B cell (primary cell): Measurements from ENCODE around the gene TRIOBP. TPM values are rescaled to one million over a fixed set of nuclear protein-coding genes. Genes with fewer than 3 reads are reported as not detected.

Experiments used
- ATAC-seq: fragments of 200-7000 bp; cut with Tn5 transposase; one replicate; pipeline ENCODE4 v1.10.0; 2021; ENCODE audit warnings: low read depth, mild to moderate bottlenecking, moderate number of reproducible peaks, moderate library complexity
- CTCF ChIA-PET: fragments of 350-600 bp; sonication (Branson Sonifier 250); formaldehyde crosslinking; loops from one replicate; lab custom pipeline; 2021; ENCODE audit warnings: antibody characterized with exemption, inconsistent platforms; lab: Charles Lee
- POLR2A ChIA-PET: fragments of 350-600 bp; sonication (Branson Sonifier 250); formaldehyde crosslinking; loops from one replicate; lab custom pipeline; 2021; ENCODE audit warnings: antibody characterized with exemption; lab: Charles Lee
- DNase-seq: peaks from one replicate; pipeline ENCODE4 v3.0.0; 2013
- H2AFZ ChIP-seq: 2 replicates; pipeline ENCODE4 v1.6.1; 2012; ENCODE audit warnings: mild to moderate bottlenecking, low read depth, low read length; ENCODE audit not compliant: insufficient read depth, poor library complexity, severe bottlenecking
- H3K27ac ChIP-seq, 2 donors: 1 replicate in 1 of 2; 2 replicates in 1 of 2; pipeline ENCODE4 v1.5.1; 2012 to 2013; ENCODE audit warnings: low read length in 2 of 2, mild to moderate bottlenecking in 2 of 2, moderate library complexity in 1 of 2
- H3K27me3 ChIP-seq, 4 experiments: fragments of 200-600 bp in 1 of 4; sonication (generic) in 1 of 4; replicated peaks in 1 of 4; 1 replicate in 2 of 4; 2 replicates in 2 of 4; pipeline versions ENCODE4 v1.6.1 to v1.7.0; 2013 to 2016; ENCODE audit warnings: low read length in 3 of 4, mild to moderate bottlenecking in 2 of 4, mixed read lengths in 1 of 4, moderate library complexity in 1 of 4; ENCODE audit not compliant: insufficient read depth in 4 of 4, control insufficient read depth in 3 of 4; ENCODE audit errors: control extremely low read depth in 1 of 4
- H3K36me3 ChIP-seq, 2 experiments: replicated peaks in 1 of 2; 1 replicate in 1 of 2; 2 replicates in 1 of 2; pipeline versions ENCODE4 v1.6.1 to v1.7.1; 2013; ENCODE audit warnings: low read length in 1 of 2; ENCODE audit not compliant: insufficient read depth in 2 of 2, control insufficient read depth in 1 of 2; ENCODE audit errors: control extremely low read depth in 1 of 2, extremely low read depth in 1 of 2
- H3K4me1 ChIP-seq, 2 donors: fragments of 200-600 bp in 1 of 2; sonication (generic) in 1 of 2; 1 replicate in 1 of 2; 2 replicates in 1 of 2; pipeline versions ENCODE4 v1.5.1 to v1.6.1; 2013 to 2017; ENCODE audit warnings: low read length in 2 of 2; ENCODE audit not compliant: control insufficient read depth in 2 of 2, insufficient read depth in 2 of 2
- H3K4me2 ChIP-seq: replicated peaks from 2 replicates; pipeline ENCODE3; 2012; ENCODE audit warnings: mild to moderate bottlenecking, low read depth, low read length; ENCODE audit not compliant: poor library complexity, severe bottlenecking
- H3K4me3 ChIP-seq, 5 experiments: fragments of 200-600 bp in 1 of 5; sonication (generic) in 1 of 5; 1 replicate in 3 of 5; 2 replicates in 2 of 5; pipeline versions ENCODE4 v1.5.1 to v1.7.0; 2011 to 2016; ENCODE audit warnings: low read length in 4 of 5, mild to moderate bottlenecking in 4 of 5, low read depth in 2 of 5, control low read depth in 1 of 5, moderate library complexity in 1 of 5; ENCODE audit not compliant: insufficient read depth in 1 of 5; ENCODE audit errors: control extremely low read depth in 1 of 5, extremely low read depth in 1 of 5
- H3K79me2 ChIP-seq: fragments of 200-600 bp; sonication (generic); one replicate; pipeline ENCODE4 v1.6.0; 2016; ENCODE audit warnings: low read length; ENCODE audit not compliant: control insufficient read depth, insufficient read depth
- H3K9ac ChIP-seq: fragments of 200-600 bp; sonication (generic); 2 replicates; pipeline ENCODE4 v1.6.1; 2017; ENCODE audit warnings: mild to moderate bottlenecking, low read length, moderate library complexity
- H3K9me3 ChIP-seq, 3 donors: one replicate each; pipeline versions ENCODE4 v1.6.1 to v1.7.1; 2013; ENCODE audit warnings: low read length in 2 of 3; ENCODE audit not compliant: control insufficient read depth in 2 of 3, insufficient read depth in 1 of 3; ENCODE audit errors: control extremely low read depth in 1 of 3
- H4K20me1 ChIP-seq: 2 replicates; pipeline ENCODE4 v1.6.0; 2012; ENCODE audit warnings: mild to moderate bottlenecking, low read length; ENCODE audit not compliant: insufficient read depth, control insufficient read depth, poor library complexity, severe bottlenecking
- H3K27ac Mint-ChIP-seq: one replicate; pipeline ENCODE4 v1.8.0; 2021; ENCODE audit warnings: mixed read lengths
- H3K27me3 Mint-ChIP-seq: one replicate; pipeline ENCODE4 v1.8.0; 2021; ENCODE audit warnings: mixed read lengths
- H3K4me1 Mint-ChIP-seq: one replicate; pipeline ENCODE4 v1.8.0; 2021; ENCODE audit warnings: mixed read lengths
- H3K4me3 Mint-ChIP-seq: one replicate; pipeline ENCODE4 v1.8.0; 2021; ENCODE audit warnings: mixed read lengths
- H3K9me3 Mint-ChIP-seq: one replicate; pipeline ENCODE4 v1.8.0; 2022; ENCODE audit warnings: mixed read lengths; ENCODE audit not compliant: insufficient read depth
- EZH2 ChIP-seq: IDR thresholded peaks from 2 replicates; pipeline ENCODE4 v1.6.1; 2012; ENCODE audit warnings: borderline replicate concordance, low read depth, mild to moderate bottlenecking, moderate library complexity, low read length; ENCODE audit not compliant: insufficient read depth, poor library complexity, severe bottlenecking
- WGBS: methylation state at CpG from one replicate; pipeline ENCODE4 v1.1.5; 2013; ENCODE audit warnings: missing lambda C conversion rate; ENCODE audit not compliant: insufficient coverage; 5-methylcytosine and 5-hydroxymethylcytosine counted together
- intact Hi-C: fragments of 100-400 bp; cut with micrococcal nuclease; formaldehyde crosslinking; loops from one replicate; pipeline ENCODE4 v1.10.0; 2022
- polyA plus RNA-seq: library from polyadenylated mRNA; depleted of rRNA; stranded (reverse); fragments of >200 nt; gene quantifications from 2 replicates; pipeline ENCODE4 v1.2.3, GENCODE V29; 2012
- total RNA-seq, 2 donors: library from RNA; stranded (reverse); fragments of 120-200 nt in 1 of 2; gene quantifications; 1 replicate in 1 of 2; 2 replicates in 1 of 2; pipeline versions ENCODE4 v1.2.3 to v1.2.4, GENCODE V29; 2013 to 2022
- TF ChIP-seq, protein P1 (sequence below): fragments of 200-600 bp; IDR thresholded peaks from one replicate; pipeline ENCODE4 v1.8.0; 2022; ENCODE audit warnings: antibody characterized with exemption, mild to moderate bottlenecking

The TRIOBP gene
- total and polyA plus RNA-seq, 2 donors (not counting 1 experiment from before 2014, with no cell fraction given), result 26.8 to 47.5 TPM

DNA sequence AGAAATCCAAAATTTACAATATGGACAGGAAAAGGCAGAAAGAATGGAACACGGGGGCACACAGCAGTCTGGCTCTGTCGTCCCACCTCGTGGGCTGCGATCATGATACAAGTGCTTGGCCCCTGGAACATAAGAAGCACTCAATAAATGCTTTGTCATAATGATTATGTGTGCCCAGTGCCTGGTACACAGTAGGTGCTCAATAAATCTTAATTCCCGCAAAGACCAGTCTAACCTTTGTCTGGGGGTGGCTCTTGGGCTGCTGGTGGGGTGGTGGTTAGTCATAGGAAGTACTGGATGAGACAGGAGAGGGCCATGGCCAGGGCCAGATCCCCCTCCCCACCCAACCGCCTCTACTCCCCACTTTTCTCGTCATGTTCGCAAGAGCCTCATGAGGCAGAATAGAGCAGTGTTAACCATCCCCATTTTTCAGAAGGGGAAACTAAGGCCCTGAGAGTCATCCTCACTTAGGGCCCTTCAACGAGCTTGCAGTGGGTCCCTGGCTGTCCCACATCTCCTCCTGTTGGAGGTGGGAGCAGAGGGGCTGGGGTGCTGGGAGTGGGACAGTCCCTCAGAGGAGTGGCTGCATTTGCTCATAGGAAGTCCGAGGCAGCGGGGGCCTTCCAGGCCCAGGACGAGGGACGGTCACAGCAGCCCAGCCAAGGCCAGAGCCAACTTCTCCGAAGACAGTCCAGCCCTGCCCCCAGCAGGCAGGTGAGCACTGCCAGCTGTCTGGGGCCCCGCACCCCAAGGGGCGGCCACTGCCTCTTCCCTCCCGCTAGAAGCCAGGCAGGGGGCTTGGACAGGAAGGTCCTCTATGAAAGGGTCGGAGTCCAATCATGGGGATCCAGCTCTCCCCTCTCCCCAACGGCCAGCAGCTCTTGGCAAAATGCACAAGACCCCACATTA lies 36.1 kb downstream of the TRIOBP start:
- Histone ChIP-seq H3K4me3 (no peak overlapping the region), H3K27ac (no peak overlapping the region), H3K9ac (no peak overlapping the region), H3K27me3 (no peaks in the 10 kb centered on the region), H3K36me3 (no peaks in the 10 kb centered on the region), H3K9me3 (no peaks in the 10 kb centered on the region), H3K4me2 (no peak overlapping the region), H4K20me1 (no peaks in the 10 kb centered on the region), H3K4me1 (peaks cover 0 to 3% of the 10 kb centered on the region in 2 donors), H2AFZ (no peak overlapping the region), H3K79me2 (no peaks in the 10 kb centered on the region)
- no peak for ATAC-seq
- whole genome bisulfite sequencing, result 85% methylated on average over 14 of the region's 19 CpGs
- H3K4me1 Mint-ChIP-seq, result peaks cover 4% of the 10 kb centered on the region
- no peaks in the 10 kb centered on the region for H3K9me3 Mint-ChIP-seq
- TF ChIP-seq, protein P1, sequence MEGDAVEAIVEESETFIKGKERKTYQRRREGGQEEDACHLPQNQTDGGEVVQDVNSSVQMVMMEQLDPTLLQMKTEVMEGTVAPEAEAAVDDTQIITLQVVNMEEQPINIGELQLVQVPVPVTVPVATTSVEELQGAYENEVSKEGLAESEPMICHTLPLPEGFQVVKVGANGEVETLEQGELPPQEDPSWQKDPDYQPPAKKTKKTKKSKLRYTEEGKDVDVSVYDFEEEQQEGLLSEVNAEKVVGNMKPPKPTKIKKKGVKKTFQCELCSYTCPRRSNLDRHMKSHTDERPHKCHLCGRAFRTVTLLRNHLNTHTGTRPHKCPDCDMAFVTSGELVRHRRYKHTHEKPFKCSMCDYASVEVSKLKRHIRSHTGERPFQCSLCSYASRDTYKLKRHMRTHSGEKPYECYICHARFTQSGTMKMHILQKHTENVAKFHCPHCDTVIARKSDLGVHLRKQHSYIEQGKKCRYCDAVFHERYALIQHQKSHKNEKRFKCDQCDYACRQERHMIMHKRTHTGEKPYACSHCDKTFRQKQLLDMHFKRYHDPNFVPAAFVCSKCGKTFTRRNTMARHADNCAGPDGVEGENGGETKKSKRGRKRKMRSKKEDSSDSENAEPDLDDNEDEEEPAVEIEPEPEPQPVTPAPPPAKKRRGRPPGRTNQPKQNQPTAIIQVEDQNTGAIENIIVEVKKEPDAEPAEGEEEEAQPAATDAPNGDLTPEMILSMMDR, result no peak
- TF ChIP-seq EZH2, result no peak
- ChIA-PET CTCF (no interaction called here), POLR2A (no interaction called here)
- intact Hi-C loops, result no loop called here
- no peak overlapping the region for H3K27ac Mint-ChIP-seq
- peaks cover under 1% of the 10 kb centered on the region for H3K27me3 Mint-ChIP-seq
- no peak for DNase-seq
- no peak overlapping the region for H3K4me3 Mint-ChIP-seq
